Measurements from ENCODE around the gene MFNG. TPM values are rescaled to one million over a fixed set of nuclear protein-coding genes. Genes with fewer than 3 reads are reported as not detected.

The MFNG gene
- total RNA-seq, 1 experiment from 2014 or later = 0.95 TPM

DNA sequence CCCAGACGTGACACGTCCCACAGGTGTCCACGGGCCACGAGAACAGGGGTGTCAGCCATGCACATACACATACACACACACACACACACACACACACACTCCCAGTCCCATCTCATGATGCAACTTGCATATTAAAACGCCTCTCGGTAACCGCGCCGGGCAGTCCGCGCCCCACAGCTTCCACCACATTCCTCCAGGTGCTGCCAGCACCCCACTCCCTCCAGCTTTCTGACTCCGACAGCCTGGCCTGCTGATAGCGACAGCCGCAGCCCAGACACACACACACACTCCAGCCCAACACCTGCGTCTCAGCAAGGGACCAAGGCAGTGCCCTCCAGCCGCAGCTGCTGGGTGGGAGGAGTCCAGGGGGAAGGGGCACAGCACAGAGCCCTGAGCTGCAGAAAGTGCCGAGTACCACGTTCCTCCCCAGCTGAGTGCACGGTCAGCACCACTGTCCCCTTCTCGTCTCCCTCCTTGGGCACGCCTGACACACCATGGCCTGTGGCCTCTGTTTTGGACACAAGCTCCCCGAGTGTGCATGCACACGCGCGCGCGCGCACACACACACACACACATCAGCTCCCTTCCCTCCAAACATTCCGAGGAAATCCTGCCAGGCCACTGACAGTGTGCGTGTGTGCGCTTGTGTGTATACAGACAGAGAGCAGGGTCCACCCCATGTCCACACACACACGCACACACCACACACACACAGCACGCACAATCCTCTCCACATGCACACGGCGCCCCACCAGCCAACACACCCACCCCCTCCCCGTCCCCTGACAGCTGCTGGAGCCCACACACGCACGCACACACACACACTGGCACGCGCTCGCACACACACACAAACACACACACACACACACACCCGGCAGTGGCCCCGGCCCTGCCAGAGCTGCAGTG, 60.1 kb downstream of the MFNG start:
- DNase-seq (ENCODE audit: low spot score) = peak; percentile 62

DNA sequence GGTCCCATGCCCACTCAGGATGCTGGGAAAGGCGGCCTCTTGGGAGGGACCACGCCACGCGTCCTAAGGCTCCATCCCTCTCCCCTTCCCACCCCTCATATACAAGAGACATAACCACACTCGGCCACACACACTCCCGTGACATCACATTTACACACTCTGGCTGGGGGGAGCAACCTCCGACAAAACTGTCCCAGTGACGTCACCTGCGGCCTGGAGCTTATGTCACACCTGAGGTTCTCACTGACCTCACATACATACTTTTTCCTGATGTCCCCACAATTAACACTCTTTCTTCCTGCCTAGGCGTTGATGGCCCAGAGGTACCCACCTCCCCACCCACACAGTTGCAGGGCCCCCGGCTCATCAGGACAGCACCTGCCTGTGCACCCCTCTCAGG, 60.8 kb downstream of the MFNG start:
- DNase-seq (ENCODE audit: low spot score) = no peak

DNA sequence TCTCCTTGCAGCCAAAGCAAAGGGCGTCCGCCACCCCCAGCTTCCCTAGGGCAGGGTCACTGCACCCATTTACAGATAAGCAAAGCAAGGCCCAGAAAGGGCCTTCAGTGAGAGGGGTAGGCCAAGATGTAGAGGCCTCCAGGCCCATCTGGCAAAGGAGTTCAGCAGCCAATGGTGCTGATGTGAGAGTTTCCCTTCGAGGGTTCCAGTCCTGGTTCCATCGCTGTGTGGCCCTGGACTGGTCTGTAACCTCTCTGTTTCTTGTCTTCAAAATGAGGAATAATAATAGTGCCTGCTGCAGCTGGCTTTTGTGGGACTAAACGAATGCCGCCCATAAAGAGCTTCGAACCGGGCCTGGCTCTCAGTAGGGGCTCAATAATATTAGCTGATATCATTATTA, 62.9 kb downstream of the MFNG start:
- no peak for DNase-seq (ENCODE audit: low spot score)

DNA sequence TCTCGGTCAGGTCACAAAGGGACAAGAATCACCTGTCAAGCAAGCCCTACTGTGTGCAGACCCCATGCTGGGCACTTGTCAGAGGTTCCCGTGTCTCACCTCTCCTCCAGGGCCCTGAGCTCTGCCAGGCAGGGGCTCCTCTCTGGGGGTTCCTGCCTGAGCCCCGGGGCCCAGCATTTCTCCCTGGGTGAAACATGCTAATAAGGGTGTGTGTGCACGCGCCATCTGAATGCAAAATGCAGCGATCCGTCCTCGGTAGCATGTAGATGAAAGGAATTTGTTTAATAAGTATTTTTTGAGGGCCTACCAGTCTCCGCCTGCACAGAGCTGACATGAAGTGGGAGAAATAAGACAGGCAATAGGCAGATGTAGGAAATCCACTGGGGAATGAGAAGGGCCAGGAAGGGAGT, 64.7 kb downstream of the MFNG start:
- no peak for DNase-seq (ENCODE audit: low spot score)

DNA sequence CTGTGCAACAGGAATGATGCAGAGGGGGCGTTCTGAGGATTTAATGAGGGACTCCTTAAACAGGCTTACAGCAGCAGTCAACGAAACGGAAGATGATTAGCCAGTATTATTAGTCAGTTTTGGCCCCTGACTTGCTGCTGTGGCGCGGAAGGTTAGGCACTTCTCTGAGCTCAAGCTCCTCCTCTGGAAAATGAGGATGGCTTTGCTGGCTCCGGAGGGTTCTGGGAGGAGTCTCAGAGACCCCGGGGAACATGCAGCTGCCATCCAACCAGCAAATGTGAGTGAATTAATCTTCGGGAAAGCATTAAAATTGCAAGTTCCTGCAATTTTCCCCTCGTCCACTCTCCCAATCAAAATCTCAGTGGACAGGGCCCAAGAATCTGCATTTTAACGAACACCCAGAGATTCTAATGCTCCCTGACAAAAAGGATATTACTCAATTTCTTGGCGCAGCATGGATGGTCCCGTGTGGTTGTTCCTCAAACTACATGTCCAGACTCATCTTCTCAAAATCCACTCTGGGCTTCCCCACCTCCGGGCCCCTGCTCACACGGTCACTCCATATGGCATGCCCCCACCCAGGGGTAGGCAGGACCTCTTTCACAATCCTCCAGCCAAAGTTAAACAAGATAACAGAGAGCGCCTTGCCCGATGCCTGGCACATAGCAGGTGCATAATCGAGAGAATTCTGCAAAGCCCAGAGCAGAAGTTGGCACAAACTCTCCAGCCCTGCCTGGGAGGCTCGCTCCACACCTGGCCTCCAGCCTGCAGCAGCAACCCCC, 65.3 kb downstream of the MFNG start:
- no peak for DNase-seq (ENCODE audit: low spot score)

DNA sequence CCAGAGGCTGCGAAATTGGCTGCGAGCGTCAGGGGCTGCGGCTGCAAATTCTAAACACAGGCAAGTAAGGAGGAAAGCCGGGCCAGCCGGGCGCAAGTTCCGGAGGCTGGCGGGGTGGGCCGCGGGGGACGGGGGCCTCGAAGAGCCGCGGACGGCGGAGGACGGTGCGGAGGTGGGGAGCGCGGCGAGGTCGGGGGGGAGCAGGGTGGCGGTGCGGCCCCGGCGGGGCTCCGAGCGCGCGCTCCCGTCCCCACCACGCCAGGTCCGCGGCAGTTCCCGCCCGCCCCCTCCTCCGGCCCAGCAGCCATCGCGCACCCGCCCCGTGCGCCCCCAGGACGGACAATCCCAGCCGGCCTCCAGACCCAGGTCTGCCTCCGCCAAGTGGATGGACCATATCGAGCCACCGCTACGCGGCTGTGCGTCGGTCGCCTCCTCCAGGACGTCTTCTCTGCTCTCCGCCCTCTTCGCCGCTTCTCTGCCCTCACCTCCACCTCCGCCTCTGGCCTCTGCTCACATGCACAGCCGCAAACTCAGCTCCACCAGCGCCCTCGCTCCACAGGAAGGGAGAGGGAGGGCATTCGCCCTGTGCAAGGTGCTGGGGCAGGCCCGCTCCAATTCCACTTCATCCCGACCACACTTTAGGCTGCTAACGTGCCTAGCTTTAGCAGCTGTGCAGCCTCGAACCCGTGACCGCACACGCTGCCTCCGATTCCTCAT, 66.1 kb downstream of the MFNG start:
- no peak for DNase-seq (ENCODE audit: low spot score)

DNA sequence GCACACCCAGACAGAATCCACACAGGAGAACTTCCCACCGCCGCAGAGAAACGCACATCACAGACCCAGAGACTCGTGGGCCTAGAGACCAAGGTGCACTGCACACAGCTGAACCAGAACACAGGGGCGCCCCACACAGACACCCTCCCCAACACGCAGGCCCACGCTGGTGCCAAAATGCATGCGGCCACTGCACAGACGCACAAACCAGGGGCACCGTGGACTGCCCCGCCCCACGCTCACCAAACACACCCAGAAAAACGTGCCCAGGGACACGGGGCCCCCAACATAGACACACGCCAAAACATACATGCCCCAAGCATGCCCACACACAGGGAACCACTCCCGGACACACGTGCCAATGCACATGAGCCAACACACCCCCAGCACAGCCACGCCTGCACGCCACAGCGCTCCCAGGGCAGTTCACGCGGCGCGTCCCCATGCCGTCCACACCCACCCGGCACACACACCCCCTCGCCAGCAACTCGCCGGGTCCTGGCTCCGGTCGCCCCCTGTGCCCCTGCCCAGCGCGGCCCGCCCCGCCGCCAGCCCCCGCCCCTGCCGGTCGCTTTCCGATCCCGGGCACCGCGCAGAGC, 66.7 kb downstream of the MFNG start:
- no peak for DNase-seq (ENCODE audit: low spot score)

Other genes starting within 250 kb of the MFNG start
- gene RAC2, start 242.1 kb downstream of the MFNG start, total RNA-seq (2014; rRNA removed; shearing (Covaris generic)) = 51.7 and 60.2 TPM in 2 replicates
- gene CYTH4, start 203.9 kb downstream of the MFNG start, total RNA-seq (2014; rRNA removed; shearing (Covaris generic)) = 0.26 and 0.43 TPM in 2 replicates
- 0.93 and 1.1 TPM in 2 replicates for gene ELFN2, start 58.9 kb downstream of the MFNG start, total RNA-seq (2014; rRNA removed; shearing (Covaris generic))
- 20.4 and 41.0 TPM in 2 replicates for gene CARD10, start 33.0 kb upstream of the MFNG start, total RNA-seq (2014; rRNA removed; shearing (Covaris generic))
- gene CDC42EP1, start 74.1 kb upstream of the MFNG start, total RNA-seq (2014; rRNA removed; shearing (Covaris generic)) = 18.2 and 23.0 TPM in 2 replicates
- not detected in 2 replicates for gene LGALS2, start 93.7 kb upstream of the MFNG start, total RNA-seq (2014; rRNA removed; shearing (Covaris generic))
- gene GGA1, start 122.5 kb upstream of the MFNG start, total RNA-seq (2014; rRNA removed; shearing (Covaris generic)) = 18.6 and 24.0 TPM in 2 replicates
- 0.07 TPM in 1 of 2 replicates, not detected in the other for gene SH3BP1, start 153.3 kb upstream of the MFNG start, total RNA-seq (2014; rRNA removed; shearing (Covaris generic))
- 10.8 and 11.7 TPM in 2 replicates for gene PDXP, start 172.3 kb upstream of the MFNG start, total RNA-seq (2014; rRNA removed; shearing (Covaris generic))
- gene LGALS1, start 189.3 kb upstream of the MFNG start, total RNA-seq (2014; rRNA removed; shearing (Covaris generic)) = 3,374 and 3,537 TPM in 2 replicates
- gene NOL12, start 200.0 kb upstream of the MFNG start, total RNA-seq (2014; rRNA removed; shearing (Covaris generic)) = 24.2 and 56.1 TPM in 2 replicates
- 41.4 and 43.4 TPM in 2 replicates for gene TRIOBP, start 210.7 kb upstream of the MFNG start, total RNA-seq (2014; rRNA removed; shearing (Covaris generic))

Data from A172 (cell line).